GM21717 (cell line): Measurements from ENCODE around the gene DNM3.

Experiments
- ATAC-seq: cut with Tn5 transposase; IDR thresholded peaks from one replicate; pipeline ENCODE4 v1.9.1; 2021; ENCODE audit warnings: mild to moderate bottlenecking, moderate library complexity; ENCODE audit not compliant: unreplicated experiment

DNM3 gene

GRCh38 chr1:172219966-172220365 is 378.7 kb downstream of the DNM3 start:
- ATAC-seq: no peak

GRCh38 chr1:172220376-172220775 is 379.1 kb downstream of the DNM3 start:
- no peak for ATAC-seq

GRCh38 chr1:172221436-172221835 is 380.1 kb downstream of the DNM3 start:
- no peak for ATAC-seq

GRCh38 chr1:172224871-172225270 is 383.6 kb downstream of the DNM3 start:
- ATAC-seq: no peak

- ATAC-seq: no peak
Observed at GRCh38 chr1:172229942-172230341, 388.6 kb downstream of the DNM3 start.

- no peak for ATAC-seq
Observed at GRCh38 chr1:172230526-172230925, 389.2 kb downstream of the DNM3 start.

- ATAC-seq: no peak
Observed at GRCh38 chr1:172236958-172237357, 395.7 kb downstream of the DNM3 start.

GRCh38 chr1:172238158-172238557 is 396.9 kb downstream of the DNM3 start:
- ATAC-seq: no peak

- ATAC-seq: no peak
Observed at GRCh38 chr1:172238965-172239364, 397.7 kb downstream of the DNM3 start.

- no peak for ATAC-seq
Observed at GRCh38 chr1:172239901-172240300, 398.6 kb downstream of the DNM3 start.

GRCh38 chr1:172241540-172241939 is 400.2 kb downstream of the DNM3 start:
- no peak for ATAC-seq

GRCh38 chr1:172244865-172245264 is 403.6 kb downstream of the DNM3 start:
- no peak for ATAC-seq

GRCh38 chr1:172245788-172246187 is 404.5 kb downstream of the DNM3 start:
- no peak for ATAC-seq

- ATAC-seq: no peak
Observed at GRCh38 chr1:172246521-172247390, 405.5 kb downstream of the DNM3 start.

GRCh38 chr1:172251486-172251885 is 410.2 kb downstream of the DNM3 start:
- ATAC-seq: no peak

GRCh38 chr1:172252321-172252720 is 411.0 kb downstream of the DNM3 start:
- ATAC-seq: no peak

GRCh38 chr1:172252958-172253357 is 411.7 kb downstream of the DNM3 start:
- ATAC-seq: no peak

GRCh38 chr1:172254521-172255222 is 413.4 kb downstream of the DNM3 start:
- ATAC-seq: no peak

GRCh38 chr1:172255223-172255560 is 413.9 kb downstream of the DNM3 start:
- ATAC-seq: no peak

GRCh38 chr1:172265905-172266304 is 424.6 kb downstream of the DNM3 start:
- ATAC-seq: no peak

GRCh38 chr1:172266528-172267174 is 425.4 kb downstream of the DNM3 start:
- ATAC-seq: no peak

- no peak for ATAC-seq
Observed at GRCh38 chr1:172268237-172268636, 426.9 kb downstream of the DNM3 start.
